NCI-H82 treated with DMSO at 0.1 percent for 48 hours (cell line): ENCODE data around the gene ABCD1.
"Not testable (repeated sequence)": the region's sequence is repeated elsewhere in the genome, so short reads cannot be mapped to it uniquely, and the experiment has no call there.

Source experiments
- DNase-seq: peaks from one replicate; lab custom pipeline; 2025; ENCODE audit not compliant: unreplicated experiment; lab: John Stamatoyannopoulos, UW

Gene ABCD1

DNA sequence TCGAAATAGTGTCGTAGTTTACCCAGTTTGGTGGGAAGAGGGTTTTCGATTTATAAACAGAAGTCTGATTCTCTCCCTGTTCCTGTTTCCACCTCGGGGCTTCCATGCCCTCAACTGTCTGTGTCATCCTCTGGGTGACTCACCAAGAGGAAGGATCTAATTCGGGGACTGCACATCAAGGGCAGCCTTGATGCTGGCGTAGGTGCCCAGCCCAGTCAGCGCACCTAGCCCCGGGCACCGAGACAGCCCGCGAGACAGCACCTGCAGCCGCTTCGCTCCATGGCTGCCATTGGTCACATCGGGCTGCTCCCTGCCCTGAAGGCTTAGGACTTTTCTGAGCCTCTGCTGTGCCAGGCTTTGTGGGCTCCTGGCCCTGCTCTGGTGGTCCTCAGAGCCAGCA, 7.7 kb downstream of the ABCD1 start:
- no peak for DNase-seq

DNA sequence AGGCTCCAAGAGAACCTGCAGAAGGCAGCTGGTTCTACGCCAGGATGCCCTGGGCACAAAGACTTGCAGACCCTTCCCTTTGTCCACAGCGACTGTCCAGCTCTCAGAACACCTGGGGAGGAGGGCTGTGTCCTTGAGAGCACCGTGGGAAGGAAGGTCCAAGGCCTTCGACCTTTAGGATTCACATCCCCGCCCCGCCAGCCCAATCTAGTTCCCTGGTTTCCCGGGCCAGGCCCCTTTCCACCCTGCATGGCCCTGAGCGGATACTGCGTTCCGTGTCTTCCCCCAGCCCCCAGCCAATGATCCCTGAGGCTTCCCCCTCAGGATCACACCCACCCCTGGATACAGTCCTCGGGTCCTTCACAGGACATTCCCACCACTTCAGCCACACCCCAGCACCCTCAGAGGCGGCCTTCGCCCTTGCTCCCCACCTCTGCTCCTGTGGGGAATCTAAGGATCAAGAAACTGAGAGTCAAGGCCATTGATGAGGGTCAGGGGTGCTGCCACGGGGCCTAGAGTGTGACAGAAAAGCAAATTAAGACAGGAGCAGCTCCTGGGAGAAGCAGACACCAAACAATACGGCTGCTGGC, 9.1 kb downstream of the ABCD1 start:
- DNase-seq = no peak

GRCh38 chrX:153734871-153735270, 10.2 kb downstream of the ABCD1 start:
- no peak for DNase-seq

GRCh38 chrX:153735274-153735673, 10.6 kb downstream of the ABCD1 start:
- DNase-seq = no peak

DNA sequence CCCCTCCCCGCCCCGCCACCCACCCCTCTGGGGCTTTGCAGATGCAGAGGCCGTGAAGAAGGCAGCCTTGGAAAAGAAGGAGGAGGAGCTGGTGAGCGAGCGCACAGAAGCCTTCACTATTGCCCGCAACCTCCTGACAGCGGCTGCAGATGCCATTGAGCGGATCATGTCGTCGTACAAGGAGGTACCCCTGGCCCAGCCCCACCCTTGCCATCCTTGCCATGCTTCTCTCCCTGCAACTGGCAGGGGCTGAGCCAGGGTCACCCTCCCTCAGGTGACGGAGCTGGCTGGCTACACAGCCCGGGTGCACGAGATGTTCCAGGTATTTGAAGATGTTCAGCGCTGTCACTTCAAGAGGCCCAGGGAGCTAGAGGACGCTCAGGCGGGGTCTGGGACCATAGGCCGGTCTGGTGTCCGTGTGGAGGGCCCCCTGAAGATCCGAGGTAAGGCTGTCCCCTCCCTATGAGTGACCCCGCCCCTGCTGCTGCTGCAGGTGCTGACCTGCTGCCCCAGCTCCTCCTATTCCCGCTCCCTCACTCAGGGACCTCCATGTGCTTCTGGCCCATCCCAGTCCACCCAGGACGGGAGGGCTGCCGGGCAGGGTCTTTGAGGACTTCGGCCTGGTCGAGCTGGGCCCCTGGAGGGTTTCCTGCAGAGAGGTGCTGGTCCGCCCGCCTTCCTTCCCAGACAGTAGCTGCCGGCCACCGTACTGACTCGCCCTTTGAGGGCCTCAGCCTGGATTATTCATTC, 11.6 kb downstream of the ABCD1 start:
- no peak for DNase-seq

GRCh38 chrX:153736871-153737441, 12.3 kb downstream of the ABCD1 start:
- DNase-seq = no peak

- DNase-seq = no peak
Measured at GRCh38 chrX:153738056-153738605, 13.5 kb downstream of the ABCD1 start.

DNA sequence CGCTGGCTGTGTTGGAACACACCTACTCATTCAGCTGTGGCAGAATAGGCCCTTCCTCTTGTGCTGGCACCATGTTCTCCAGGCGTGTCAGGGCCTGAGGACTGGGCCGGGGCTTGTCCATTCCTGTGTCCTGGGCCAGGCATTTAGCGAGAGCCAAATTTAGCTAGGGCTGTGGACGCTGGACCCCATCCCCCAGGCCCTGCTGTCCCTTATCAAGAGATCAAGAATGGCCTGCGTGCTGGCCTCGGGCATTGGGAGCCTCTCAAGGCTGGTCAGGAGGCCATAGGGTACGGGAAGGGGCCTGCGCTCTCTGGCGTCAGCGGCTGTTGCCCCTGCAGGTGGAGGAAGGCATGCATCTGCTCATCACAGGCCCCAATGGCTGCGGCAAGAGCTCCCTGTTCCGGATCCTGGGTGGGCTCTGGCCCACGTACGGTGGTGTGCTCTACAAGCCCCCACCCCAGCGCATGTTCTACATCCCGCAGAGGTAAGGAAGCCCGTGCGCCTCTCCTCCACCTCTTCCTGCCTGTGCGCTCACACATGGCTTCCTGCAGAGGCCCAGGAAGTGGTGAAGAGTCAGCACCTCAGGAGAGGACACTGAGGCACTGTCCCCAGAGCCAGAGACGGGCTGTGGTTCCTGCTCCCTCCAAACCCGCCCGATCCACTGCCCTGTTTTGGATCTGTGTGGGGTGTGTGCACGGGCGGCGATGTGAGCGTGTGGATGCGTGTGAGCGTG, 15.3 kb downstream of the ABCD1 start:
- DNase-seq = no peak

DNA sequence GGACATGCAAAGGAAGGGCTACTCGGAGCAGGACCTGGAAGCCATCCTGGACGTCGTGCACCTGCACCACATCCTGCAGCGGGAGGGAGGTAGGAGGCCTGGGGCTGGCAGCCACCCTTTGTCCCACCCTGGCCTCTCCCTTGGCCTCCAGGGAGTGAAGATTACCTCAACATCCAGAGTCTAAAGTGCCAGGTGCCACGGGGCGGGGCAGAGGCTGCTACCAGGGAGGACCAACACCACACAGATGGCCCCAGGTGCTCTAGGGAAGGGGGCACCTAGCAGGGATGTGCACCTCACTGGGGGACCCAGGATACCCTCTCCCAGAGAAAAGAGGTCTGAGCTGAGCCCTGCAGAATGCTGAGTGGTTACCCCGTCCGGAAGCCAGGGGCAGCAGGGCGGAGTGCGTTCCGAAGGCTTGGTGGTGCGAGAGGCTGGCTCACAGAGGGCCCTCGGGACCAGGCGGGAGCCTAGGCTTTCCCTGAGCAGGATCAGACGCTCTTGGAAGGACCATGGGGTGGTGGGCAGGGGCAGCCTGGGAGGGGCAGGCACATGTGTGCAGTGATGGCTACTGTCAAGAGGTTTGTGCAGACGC, 16.1 kb downstream of the ABCD1 start:
- no peak for DNase-seq

DNA sequence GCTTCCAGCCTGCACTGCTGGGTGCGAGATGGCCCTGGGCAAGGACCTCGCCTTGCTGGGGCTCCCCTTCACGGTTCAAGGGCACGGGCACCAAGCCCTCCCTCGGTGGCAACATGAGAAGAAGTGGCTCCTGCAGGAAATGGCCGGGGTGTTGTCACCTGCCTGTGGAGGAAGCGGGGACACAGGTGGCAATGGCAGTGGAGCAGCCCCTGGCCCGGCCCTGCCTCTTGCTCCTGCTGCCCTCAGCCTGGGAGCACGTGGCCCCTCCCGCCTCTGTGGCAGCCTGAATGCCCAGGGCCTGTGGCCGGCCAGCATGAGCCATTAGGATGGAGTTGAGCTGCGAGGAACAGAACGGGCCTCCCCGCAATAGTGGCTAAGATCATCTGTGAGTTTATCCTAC, 16.8 kb downstream of the ABCD1 start:
- no peak for DNase-seq

GRCh38 chrX:153742111-153742510, 17.5 kb downstream of the ABCD1 start:
- not testable (repeated sequence) for DNase-seq

DNA sequence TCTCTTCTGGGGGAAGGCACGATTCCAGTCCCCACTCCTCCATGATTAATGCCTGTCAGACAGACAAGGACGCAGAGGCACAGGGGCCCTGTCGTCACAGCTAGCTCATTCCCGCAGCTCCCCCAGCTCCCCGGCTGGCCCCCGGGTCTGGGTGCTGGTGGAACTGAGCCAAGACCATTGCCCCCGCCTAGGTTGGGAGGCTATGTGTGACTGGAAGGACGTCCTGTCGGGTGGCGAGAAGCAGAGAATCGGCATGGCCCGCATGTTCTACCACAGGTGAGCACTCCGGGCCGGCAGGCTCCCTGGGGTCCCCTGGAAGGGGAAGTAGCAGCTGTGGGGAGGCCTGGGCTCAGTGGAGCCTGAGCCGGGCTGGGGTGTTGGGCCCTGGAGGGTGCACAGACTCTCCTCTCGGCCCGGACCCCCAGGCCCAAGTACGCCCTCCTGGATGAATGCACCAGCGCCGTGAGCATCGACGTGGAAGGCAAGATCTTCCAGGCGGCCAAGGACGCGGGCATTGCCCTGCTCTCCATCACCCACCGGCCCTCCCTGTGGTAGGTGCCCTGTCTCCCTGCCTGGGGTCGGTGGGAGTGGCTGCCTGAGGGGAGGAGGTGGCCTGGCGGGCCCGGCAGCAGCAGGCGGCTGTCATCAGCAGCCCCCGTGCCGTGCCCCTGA, 18.3 kb downstream of the ABCD1 start:
- DNase-seq = not testable (repeated sequence)

DNA sequence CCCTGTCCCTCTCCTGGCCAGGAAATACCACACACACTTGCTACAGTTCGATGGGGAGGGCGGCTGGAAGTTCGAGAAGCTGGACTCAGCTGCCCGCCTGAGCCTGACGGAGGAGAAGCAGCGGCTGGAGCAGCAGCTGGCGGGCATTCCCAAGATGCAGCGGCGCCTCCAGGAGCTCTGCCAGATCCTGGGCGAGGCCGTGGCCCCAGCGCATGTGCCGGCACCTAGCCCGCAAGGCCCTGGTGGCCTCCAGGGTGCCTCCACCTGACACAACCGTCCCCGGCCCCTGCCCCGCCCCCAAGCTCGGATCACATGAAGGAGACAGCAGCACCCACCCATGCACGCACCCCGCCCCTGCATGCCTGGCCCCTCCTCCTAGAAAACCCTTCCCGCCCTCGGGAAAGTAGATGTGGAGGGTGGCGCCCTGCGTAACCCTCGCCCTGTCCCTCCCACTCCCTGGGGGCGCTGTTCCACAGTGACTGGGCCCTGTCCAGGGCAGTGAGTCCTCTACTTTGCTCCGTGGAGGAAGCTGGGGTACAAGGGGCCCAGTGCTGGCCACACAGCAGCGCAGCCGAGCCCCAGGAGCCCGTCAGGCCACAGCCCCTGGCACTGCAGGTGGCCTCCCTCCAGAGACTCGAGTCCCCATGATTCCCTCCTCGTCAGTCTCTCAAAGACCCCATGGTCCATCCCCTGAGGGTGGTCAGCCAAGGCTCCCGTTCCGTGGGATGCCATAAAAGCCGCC, 19.0 kb downstream of the ABCD1 start:
- DNase-seq = peak; percentile 18

DNA sequence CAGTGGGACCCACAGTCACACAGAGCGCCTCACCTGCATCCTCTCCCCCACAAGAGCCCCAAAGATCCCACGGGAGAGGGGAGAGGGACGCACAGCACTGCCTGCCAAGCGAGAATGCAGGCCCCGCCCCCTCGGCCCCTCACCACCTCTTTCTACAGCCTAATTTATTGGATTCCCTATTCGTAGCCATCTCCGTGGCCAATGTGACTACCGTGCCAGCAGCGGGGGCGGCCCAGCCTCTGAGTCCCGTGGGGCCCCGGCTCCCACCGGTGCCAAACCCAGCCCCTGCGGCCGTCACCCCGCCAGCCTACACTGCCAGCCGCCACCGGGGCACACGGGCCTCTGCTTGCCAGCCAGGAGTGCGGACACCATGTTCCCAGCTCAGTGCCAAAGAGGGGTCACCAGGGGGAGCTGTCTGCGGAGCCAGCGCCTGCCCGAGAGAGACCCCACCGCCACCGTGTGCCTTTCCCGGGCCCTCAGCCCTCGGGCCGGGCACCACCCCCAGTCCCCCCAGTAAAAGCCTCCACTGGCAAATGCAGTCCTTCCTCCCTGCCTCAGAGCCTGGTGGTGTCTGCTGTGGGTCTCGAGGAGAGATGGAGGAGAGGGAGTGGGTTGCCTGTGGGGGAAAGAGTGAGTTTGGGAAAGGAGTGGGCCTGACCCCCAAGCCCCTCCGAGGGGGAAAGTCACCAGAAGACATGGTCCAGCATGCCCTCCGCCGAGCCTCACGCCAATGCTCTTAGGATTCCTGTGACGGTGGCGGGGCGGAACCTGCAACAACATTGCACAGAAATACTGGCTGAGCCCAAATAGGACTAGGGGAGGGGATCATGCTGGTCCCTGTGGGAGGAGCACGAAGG, 19.8 kb downstream of the ABCD1 start:
- no peak for DNase-seq

DNA sequence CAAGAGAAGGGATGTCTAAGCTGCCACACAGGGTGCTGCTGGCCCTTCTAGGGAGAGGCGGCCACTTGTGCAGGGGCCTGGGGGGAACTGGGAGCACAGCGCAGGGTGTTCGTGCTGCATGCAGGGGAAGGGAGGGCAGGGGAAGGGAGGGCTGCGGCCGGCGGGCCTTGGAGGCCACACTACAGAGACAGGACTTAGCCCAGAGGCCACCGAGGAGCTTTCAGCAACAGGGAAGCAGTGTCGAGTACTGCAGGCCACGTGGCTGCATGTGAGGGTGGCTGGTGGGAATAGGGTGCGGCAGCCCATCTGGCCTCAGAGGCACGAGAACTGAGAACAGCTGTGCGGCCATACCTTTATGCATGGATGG, 20.4 kb downstream of the ABCD1 start:
- not testable (repeated sequence) for DNase-seq

- no peak for DNase-seq
Measured at GRCh38 chrX:153746359-153746758, 21.7 kb downstream of the ABCD1 start.

- DNase-seq = not testable (repeated sequence)
Measured at GRCh38 chrX:153746991-153747390, 22.3 kb downstream of the ABCD1 start.

DNA sequence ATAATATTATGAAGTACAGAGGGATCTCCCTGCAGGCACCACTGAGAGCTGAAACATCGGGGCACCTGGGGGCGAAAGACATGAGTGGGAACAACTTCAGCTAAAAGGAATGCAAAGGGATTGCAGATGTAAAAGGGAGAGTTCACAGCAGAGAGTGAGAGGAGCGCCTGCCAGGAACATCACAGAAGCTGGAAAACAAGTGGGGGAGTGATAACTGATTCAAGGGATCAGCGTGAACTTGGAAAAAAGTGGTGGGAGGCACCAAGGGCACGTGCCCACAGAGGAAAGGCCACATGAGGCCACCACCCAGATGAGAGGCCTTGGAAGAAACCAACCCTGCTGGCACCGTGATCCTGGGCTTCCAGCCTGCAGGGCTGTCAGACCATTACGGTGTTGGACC, 24.4 kb downstream of the ABCD1 start:
- DNase-seq = not testable (repeated sequence)
